GM12872 (cell line): ENCODE results near the gene ISL2.

Experiments used
- CTCF ChIP-seq: IDR thresholded peaks from 3 replicates; pipeline ENCODE4 v1.5.1; 2011; ENCODE audit warnings: low read depth, mild to moderate bottlenecking, low read length, moderate library complexity; ENCODE audit not compliant: insufficient read depth

ISL2 gene

GRCh38 chr15:76390571-76390970 lies 54.0 kb downstream of the ISL2 start:
- TF ChIP-seq CTCF, result no peak

GRCh38 chr15:76391309-76391708 lies 54.7 kb downstream of the ISL2 start:
- TF ChIP-seq CTCF, result no peak

- TF ChIP-seq CTCF, result no peak
Measured at GRCh38 chr15:76391847-76392246, 55.3 kb downstream of the ISL2 start.
